ENCODE results near the gene DDX20.

DDX20 gene

GRCh38 chr1:111732718-111733117 lies 23.0 kb upstream of the DDX20 start:
- Histone ChIP-seq H3K27me3 (ENCODE audit: control insufficient read depth in 5 of 5, insufficient read depth in 4 of 5, low read length in 5 of 5) (no peaks in the 10 kb centered on the region), H3K4me3 (ENCODE audit: low read depth in 1 of 5, low read length in 5 of 5) (no peak overlapping the region), H3K9ac (ENCODE audit: low read length in 5 of 5) (peak overlapping the region in 1 of 5 donors; percentile 13), H3K4me1 (ENCODE audit: control insufficient read depth in 5 of 5, insufficient read depth in 5 of 5, low read length in 5 of 5) (peaks cover 39 to 90% (median 89%) of the 10 kb centered on the region in 5 donors), H3K9me3 (ENCODE audit: control insufficient read depth in 5 of 5, low read length in 5 of 5) (no peaks in the 10 kb centered on the region), H3K36me3 (ENCODE audit: control insufficient read depth in 5 of 5, insufficient read depth in 5 of 5, low read length in 5 of 5) (peaks cover 0 to 7% (median 1%) of the 10 kb centered on the region in 5 donors), H3K27ac (ENCODE audit: low read depth, low read length) (peak overlapping the region; percentile 81)

DNA sequence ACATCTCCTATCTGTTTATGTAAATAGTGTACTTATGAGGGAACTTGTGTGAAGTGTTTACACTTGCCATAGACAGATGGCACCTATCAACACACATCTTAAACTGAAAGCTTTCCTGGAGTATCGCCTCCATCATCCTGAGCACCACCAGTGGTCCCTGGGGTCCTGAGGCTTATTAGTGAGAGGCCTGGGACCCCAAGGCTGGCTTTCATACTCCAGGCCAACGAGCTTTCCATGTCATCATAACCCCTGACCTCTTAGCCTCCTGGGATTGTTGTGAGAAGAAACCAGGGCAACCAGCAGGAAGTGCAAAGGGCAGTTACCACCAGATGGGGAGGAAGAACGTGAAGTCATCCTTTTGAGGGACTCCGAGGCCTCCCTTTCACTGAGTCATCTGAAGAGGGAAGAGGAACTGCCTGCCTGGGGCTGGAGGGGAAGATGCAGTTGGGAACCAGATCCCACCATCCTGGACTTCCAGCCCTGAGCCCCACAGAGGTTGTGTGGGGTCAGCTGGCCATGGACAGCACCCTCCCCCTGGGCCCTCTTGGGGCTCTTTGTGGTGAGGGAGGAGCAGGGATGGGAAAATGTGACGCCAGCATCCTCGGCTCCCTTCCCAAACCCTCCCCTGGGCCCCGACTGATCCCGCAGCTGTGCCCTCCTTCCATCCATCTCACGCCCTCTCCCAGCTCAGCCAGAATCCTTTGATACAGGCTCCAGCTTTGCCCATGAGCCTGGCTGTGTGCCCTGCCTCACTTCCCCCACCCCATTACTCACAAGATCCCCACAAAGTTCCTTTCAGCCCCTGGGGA lies 22.3 kb upstream of the DDX20 start:
- H3K36me3 ChIP-seq (ENCODE audit: control insufficient read depth in 5 of 5, insufficient read depth in 5 of 5, low read length in 5 of 5): peaks cover 0 to 7% (median 0%) of the 10 kb centered on the region in 5 donors
- peak overlapping the region in 2 of 5 donors; percentile 17 to 18 for H3K4me3 ChIP-seq (ENCODE audit: low read depth in 1 of 5, low read length in 5 of 5)
- peak overlapping the region in 2 of 5 donors; percentile 13 to 14 for H3K9ac ChIP-seq (ENCODE audit: low read length in 5 of 5)
- peaks cover 42 to 96% (median 95%) of the 10 kb centered on the region in 5 donors for H3K4me1 ChIP-seq (ENCODE audit: control insufficient read depth in 5 of 5, insufficient read depth in 5 of 5, low read length in 5 of 5)
- no peaks in the 10 kb centered on the region for H3K27me3 ChIP-seq (ENCODE audit: control insufficient read depth in 5 of 5, insufficient read depth in 4 of 5, low read length in 5 of 5)
- H3K27ac ChIP-seq (ENCODE audit: low read depth, low read length): peak overlapping the region; percentile 81
- no peaks in the 10 kb centered on the region for H3K9me3 ChIP-seq (ENCODE audit: control insufficient read depth in 5 of 5, low read length in 5 of 5)

DNA sequence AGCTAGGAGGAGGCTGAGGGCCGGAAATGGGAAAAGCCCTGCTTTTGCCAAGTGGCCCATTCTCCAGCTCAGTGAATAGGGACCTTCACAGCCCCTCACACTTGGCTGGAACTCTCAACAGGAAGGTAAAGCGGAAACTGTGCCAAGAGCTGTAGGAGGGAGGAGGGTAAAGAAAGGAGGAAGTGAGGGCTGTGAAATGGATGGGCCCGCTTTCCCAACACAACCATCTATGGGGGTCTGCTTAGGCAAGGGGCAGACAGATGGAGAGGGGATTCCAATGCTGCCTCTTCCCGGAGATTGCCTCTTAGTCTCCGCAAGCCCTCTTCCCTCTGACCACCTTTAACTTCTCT lies 21.7 kb upstream of the DDX20 start:
- Histone ChIP-seq H3K4me3 (ENCODE audit: low read depth in 1 of 5, low read length in 5 of 5) (peak overlapping the region in 2 of 5 donors; percentile 18 to 43), H3K36me3 (ENCODE audit: control insufficient read depth in 5 of 5, insufficient read depth in 5 of 5, low read length in 5 of 5) (peaks cover 0 to 7% (median 0%) of the 10 kb centered on the region in 5 donors), H3K4me1 (ENCODE audit: control insufficient read depth in 5 of 5, insufficient read depth in 5 of 5, low read length in 5 of 5) (peaks cover 42 to 99% (median 95%) of the 10 kb centered on the region in 5 donors), H3K27me3 (ENCODE audit: control insufficient read depth in 5 of 5, insufficient read depth in 4 of 5, low read length in 5 of 5) (no peaks in the 10 kb centered on the region), H3K9ac (ENCODE audit: low read length in 5 of 5) (peak overlapping the region in 1 of 5 donors; percentile 14), H3K27ac (ENCODE audit: low read depth, low read length) (peak overlapping the region; percentile 81), H3K9me3 (ENCODE audit: control insufficient read depth in 5 of 5, low read length in 5 of 5) (no peaks in the 10 kb centered on the region)

DNA sequence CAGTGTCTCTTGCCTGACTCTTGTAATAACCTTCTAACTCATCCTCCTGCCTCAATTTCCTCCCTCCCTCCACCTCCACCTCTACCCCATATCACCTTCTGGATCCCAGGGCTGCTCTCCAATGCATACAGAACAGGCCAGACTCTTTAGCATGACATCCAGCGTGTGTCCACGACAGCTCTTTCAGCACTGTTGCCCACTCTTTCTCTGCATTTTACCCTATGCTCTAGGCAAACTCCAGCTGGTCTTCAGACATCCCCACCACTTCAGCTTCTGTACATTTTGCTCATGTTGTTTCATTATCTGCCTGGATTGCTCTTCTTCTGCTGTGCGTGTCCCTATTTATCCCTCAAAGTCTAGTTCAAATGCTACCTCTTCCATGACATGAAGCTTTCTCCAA lies 21.3 kb upstream of the DDX20 start:
- Histone ChIP-seq H3K4me1 (ENCODE audit: control insufficient read depth in 5 of 5, insufficient read depth in 5 of 5, low read length in 5 of 5) (peaks cover 42 to 99% (median 92%) of the 10 kb centered on the region in 5 donors), H3K36me3 (ENCODE audit: control insufficient read depth in 5 of 5, insufficient read depth in 5 of 5, low read length in 5 of 5) (peaks cover 0 to 7% (median 0%) of the 10 kb centered on the region in 5 donors), H3K27ac (ENCODE audit: low read depth, low read length) (peak overlapping the region; percentile 81), H3K27me3 (ENCODE audit: control insufficient read depth in 5 of 5, insufficient read depth in 4 of 5, low read length in 5 of 5) (no peaks in the 10 kb centered on the region), H3K9me3 (ENCODE audit: control insufficient read depth in 5 of 5, low read length in 5 of 5) (no peaks in the 10 kb centered on the region), H3K9ac (ENCODE audit: low read length in 5 of 5) (peak overlapping the region in 1 of 5 donors; percentile 8), H3K4me3 (ENCODE audit: low read depth in 1 of 5, low read length in 5 of 5) (peak overlapping the region in 3 of 5 donors; percentile 7 to 43 (median 18))

DNA sequence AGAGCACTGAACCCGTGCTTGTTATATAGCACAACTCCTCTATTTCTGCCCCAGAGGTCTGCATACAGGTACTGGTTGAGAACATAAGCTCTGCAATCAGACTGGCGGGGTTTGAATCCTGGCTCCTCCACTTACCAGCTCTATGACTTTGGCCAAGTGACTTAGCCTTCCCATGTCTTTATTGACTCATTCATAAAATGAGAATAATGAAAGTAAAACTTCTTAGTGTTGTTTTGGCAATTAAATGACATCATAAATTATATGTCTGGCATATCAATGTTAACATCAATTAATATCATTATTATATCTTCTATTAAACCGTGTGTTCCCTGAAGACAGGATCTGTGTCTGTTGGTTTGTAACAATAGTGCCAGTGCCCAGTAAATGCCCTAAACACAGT lies 20.8 kb upstream of the DDX20 start:
- peak overlapping the region in 1 of 5 donors; percentile 8 for H3K9ac ChIP-seq (ENCODE audit: low read length in 5 of 5)
- peak overlapping the region in 2 of 5 donors; percentile 7 to 43 for H3K4me3 ChIP-seq (ENCODE audit: low read depth in 1 of 5, low read length in 5 of 5)
- no peaks in the 10 kb centered on the region for H3K27me3 ChIP-seq (ENCODE audit: control insufficient read depth in 5 of 5, insufficient read depth in 4 of 5, low read length in 5 of 5)
- peaks cover 40 to 99% (median 92%) of the 10 kb centered on the region in 5 donors for H3K4me1 ChIP-seq (ENCODE audit: control insufficient read depth in 5 of 5, insufficient read depth in 5 of 5, low read length in 5 of 5)
- H3K36me3 ChIP-seq (ENCODE audit: control insufficient read depth in 5 of 5, insufficient read depth in 5 of 5, low read length in 5 of 5): peaks cover 0 to 7% (median 0%) of the 10 kb centered on the region in 5 donors
- peak overlapping the region; percentile 81 for H3K27ac ChIP-seq (ENCODE audit: low read depth, low read length)
- no peaks in the 10 kb centered on the region for H3K9me3 ChIP-seq (ENCODE audit: control insufficient read depth in 5 of 5, low read length in 5 of 5)

GRCh38 chr1:111735321-111735720 lies 20.4 kb upstream of the DDX20 start:
- Histone ChIP-seq H3K4me3 (ENCODE audit: low read depth in 1 of 5, low read length in 5 of 5) (peak overlapping the region in 1 of 5 donors; percentile 29), H3K27me3 (ENCODE audit: control insufficient read depth in 5 of 5, insufficient read depth in 4 of 5, low read length in 5 of 5) (no peaks in the 10 kb centered on the region), H3K27ac (ENCODE audit: low read depth, low read length) (no peak overlapping the region), H3K36me3 (ENCODE audit: control insufficient read depth in 5 of 5, insufficient read depth in 5 of 5, low read length in 5 of 5) (peaks cover 0 to 7% (median 0%) of the 10 kb centered on the region in 5 donors), H3K9ac (ENCODE audit: low read length in 5 of 5) (no peak overlapping the region), H3K4me1 (ENCODE audit: control insufficient read depth in 5 of 5, insufficient read depth in 5 of 5, low read length in 5 of 5) (peaks cover 36 to 99% (median 92%) of the 10 kb centered on the region in 5 donors), H3K9me3 (ENCODE audit: control insufficient read depth in 5 of 5, low read length in 5 of 5) (no peaks in the 10 kb centered on the region)

- Histone ChIP-seq H3K27me3 (ENCODE audit: control insufficient read depth in 5 of 5, insufficient read depth in 4 of 5, low read length in 5 of 5) (no peaks in the 10 kb centered on the region), H3K9me3 (ENCODE audit: control insufficient read depth in 5 of 5, low read length in 5 of 5) (no peaks in the 10 kb centered on the region), H3K9ac (ENCODE audit: low read length in 5 of 5) (peak overlapping the region in 2 of 5 donors; percentile 5 to 78), H3K36me3 (ENCODE audit: control insufficient read depth in 5 of 5, insufficient read depth in 5 of 5, low read length in 5 of 5) (peaks cover 0 to 7% (median 0%) of the 10 kb centered on the region in 5 donors), H3K27ac (ENCODE audit: low read depth, low read length) (peak overlapping the region; percentile 94), H3K4me3 (ENCODE audit: low read depth in 1 of 5, low read length in 5 of 5) (peak overlapping the region in 3 of 5 donors; percentile 3 to 71 (median 29)), H3K4me1 (ENCODE audit: control insufficient read depth in 5 of 5, insufficient read depth in 5 of 5, low read length in 5 of 5) (peaks cover 35 to 95% (median 90%) of the 10 kb centered on the region in 5 donors)
Measured at GRCh38 chr1:111735858-111736544, 19.7 kb upstream of the DDX20 start.

DNA sequence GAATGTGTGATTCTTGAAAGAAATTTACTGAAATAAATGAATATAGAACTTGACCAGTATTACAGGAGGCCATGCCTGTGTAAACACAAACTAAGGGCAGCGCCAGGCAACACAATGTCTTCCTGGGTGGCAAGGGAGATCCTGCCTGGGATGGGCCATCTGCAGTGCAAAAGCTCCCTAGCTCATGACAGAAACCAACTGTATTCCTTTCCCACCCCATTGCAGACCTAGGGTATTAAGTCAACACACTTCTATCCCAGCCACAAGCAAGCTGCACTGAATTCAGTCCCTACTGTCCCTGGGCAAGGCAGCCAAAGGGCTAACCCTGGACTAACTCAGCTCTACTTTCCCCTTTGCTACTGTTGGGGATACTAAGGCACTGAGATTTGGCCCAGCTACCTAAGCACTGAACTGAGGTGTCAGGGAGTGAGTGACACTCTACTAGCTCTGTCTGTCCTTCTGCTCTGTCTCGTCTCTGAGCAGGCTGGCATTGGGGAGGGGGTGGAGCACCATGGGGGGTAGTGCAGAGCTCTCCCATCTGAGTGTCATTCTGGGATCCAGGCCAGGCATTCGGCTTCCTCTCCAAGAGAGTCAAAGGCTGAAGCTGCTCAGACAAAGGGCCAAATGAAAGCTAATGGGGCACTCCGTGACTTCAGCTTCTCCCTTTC lies 19.0 kb upstream of the DDX20 start:
- peak overlapping the region; percentile 10 to 85 (median 79) for H3K4me3 ChIP-seq (ENCODE audit: low read depth in 1 of 5, low read length in 5 of 5)
- H3K36me3 ChIP-seq (ENCODE audit: control insufficient read depth in 5 of 5, insufficient read depth in 5 of 5, low read length in 5 of 5): peaks cover 0 to 7% (median 0%) of the 10 kb centered on the region in 5 donors
- H3K27ac ChIP-seq (ENCODE audit: low read depth, low read length): peak overlapping the region; percentile 94
- H3K9me3 ChIP-seq (ENCODE audit: control insufficient read depth in 5 of 5, low read length in 5 of 5): no peaks in the 10 kb centered on the region
- H3K27me3 ChIP-seq (ENCODE audit: control insufficient read depth in 5 of 5, insufficient read depth in 4 of 5, low read length in 5 of 5): no peaks in the 10 kb centered on the region
- peaks cover 32 to 88% (median 83%) of the 10 kb centered on the region in 5 donors for H3K4me1 ChIP-seq (ENCODE audit: control insufficient read depth in 5 of 5, insufficient read depth in 5 of 5, low read length in 5 of 5)
- H3K9ac ChIP-seq (ENCODE audit: low read length in 5 of 5): peak overlapping the region in 4 of 5 donors; percentile 35 to 78 (median 42)

DNA sequence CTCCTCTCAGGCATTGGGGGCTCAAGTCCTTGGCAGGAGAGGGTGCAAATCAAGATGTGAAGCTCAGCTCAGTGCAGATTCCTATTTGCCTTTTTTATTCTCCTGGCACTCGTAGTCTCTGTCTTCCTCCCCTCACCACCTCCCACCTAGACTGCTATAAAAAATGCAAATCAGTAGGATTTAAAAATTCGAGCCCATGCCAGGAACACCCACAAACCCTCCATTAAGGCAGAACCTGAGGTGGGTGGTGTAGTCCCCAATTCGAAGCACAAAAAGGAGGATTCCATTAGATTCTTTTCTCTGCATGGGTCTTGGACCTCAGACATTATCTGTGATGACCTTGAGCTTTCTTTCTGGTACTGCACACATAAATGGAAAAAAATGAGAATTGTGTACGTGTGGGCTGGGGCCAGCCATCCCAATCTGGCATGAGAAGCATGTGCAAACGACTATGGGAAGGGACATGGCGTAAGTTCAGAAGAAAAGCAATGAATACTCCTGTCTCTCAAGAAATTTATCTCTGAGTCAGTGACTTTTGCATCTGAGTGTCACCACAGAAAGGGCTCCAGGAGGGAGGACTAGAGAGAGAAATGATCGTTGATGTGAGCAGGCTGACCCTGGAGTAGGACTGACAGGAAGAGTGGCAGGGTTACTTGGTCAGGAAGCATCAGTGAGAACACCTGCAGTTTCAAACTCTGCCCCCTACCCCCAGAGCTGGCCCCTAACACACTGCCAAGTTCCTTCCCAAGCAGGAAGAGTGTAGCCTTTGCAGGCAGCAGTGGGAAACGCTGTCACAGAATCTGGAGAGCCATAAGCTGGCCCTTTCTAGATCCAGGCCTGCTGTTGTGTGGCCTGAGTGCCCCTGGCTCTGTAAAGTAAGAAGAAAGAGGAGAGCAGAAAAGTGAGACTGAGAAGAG lies 18.2 kb upstream of the DDX20 start:
- H3K36me3 ChIP-seq (ENCODE audit: control insufficient read depth in 5 of 5, insufficient read depth in 5 of 5, low read length in 5 of 5): peaks cover 0 to 7% (median 0%) of the 10 kb centered on the region in 5 donors

More for the DNA sequence above, 18.2 kb upstream of the DDX20 start:
- H3K9ac ChIP-seq (ENCODE audit: low read length in 5 of 5): peak overlapping the region; percentile 39 to 78 (median 71)
- H3K4me3 ChIP-seq (ENCODE audit: low read depth in 1 of 5, low read length in 5 of 5): peak overlapping the region; percentile 71 to 88 (median 79)
- H3K27ac ChIP-seq (ENCODE audit: low read depth, low read length): peak overlapping the region; percentile 94
- no peaks in the 10 kb centered on the region for H3K27me3 ChIP-seq (ENCODE audit: control insufficient read depth in 5 of 5, insufficient read depth in 4 of 5, low read length in 5 of 5)
- H3K9me3 ChIP-seq (ENCODE audit: control insufficient read depth in 5 of 5, low read length in 5 of 5): no peaks in the 10 kb centered on the region
- H3K4me1 ChIP-seq (ENCODE audit: control insufficient read depth in 5 of 5, insufficient read depth in 5 of 5, low read length in 5 of 5): peaks cover 32 to 80% (median 76%) of the 10 kb centered on the region in 5 donors

Data from subcutaneous abdominal adipose tissue (tissue), 5 donors.